ENCODE measurements around the gene FYB2.
A peak's percentile ranks its signal among the peaks of the same experiment; 100 is the strongest.
"Not testable (repeated sequence)": the region's sequence is repeated elsewhere in the genome, so short reads cannot be mapped to it uniquely, and the experiment has no call there.

Gene FYB2

GRCh38 chr1:56788588-56788987 lies 30.6 kb downstream of the FYB2 start:
- no peak for DNase-seq (ENCODE audit: low read depth)

- DNase-seq (ENCODE audit: low read depth) = no peak
These were observed 31.1 kb downstream of the FYB2 start for GRCh38 chr1:56788102-56788501.

GRCh38 chr1:56787330-56787729 lies 31.9 kb downstream of the FYB2 start:
- DNase-seq (ENCODE audit: low read depth) = no peak

GRCh38 chr1:56782773-56783172 lies 36.4 kb downstream of the FYB2 start:
- DNase-seq (ENCODE audit: low read depth) = no peak

- no peak for DNase-seq (ENCODE audit: low read depth)
These were observed 38.4 kb downstream of the FYB2 start for GRCh38 chr1:56780826-56781225.

- DNase-seq (ENCODE audit: low read depth) = no peak
These were observed 39.0 kb downstream of the FYB2 start for GRCh38 chr1:56780128-56780750.

- no peak for DNase-seq (ENCODE audit: low read depth)
These were observed 41.2 kb downstream of the FYB2 start for GRCh38 chr1:56777972-56778371.

- DNase-seq (ENCODE audit: low read depth) = not testable (repeated sequence)
These were observed 44.5 kb downstream of the FYB2 start for GRCh38 chr1:56774732-56775131.

- DNase-seq (ENCODE audit: low read depth) = no peak
These were observed 45.1 kb downstream of the FYB2 start for GRCh38 chr1:56774067-56774609.

- DNase-seq (ENCODE audit: low read depth) = no peak
These were observed 45.7 kb downstream of the FYB2 start for GRCh38 chr1:56773341-56774066.

GRCh38 chr1:56771717-56772116 lies 47.5 kb downstream of the FYB2 start:
- DNase-seq (ENCODE audit: low read depth) = no peak

GRCh38 chr1:56758794-56759193 lies 60.4 kb downstream of the FYB2 start:
- DNase-seq (ENCODE audit: low read depth) = no peak

GRCh38 chr1:56758135-56758534 lies 61.1 kb downstream of the FYB2 start:
- DNase-seq (ENCODE audit: low read depth) = no peak

- DNase-seq (ENCODE audit: low read depth) = no peak
These were observed 63.3 kb downstream of the FYB2 start for GRCh38 chr1:56755911-56756310.

GRCh38 chr1:56754708-56755479 lies 64.3 kb downstream of the FYB2 start:
- DNase-seq (ENCODE audit: low read depth) = no peak

GRCh38 chr1:56745231-56745630 lies 74.0 kb downstream of the FYB2 start:
- DNase-seq (ENCODE audit: low read depth) = no peak

- DNase-seq (ENCODE audit: low read depth) = no peak
These were observed 90.2 kb downstream of the FYB2 start for GRCh38 chr1:56728964-56729363.

- DNase-seq (ENCODE audit: low read depth) = no peak
These were observed 92.5 kb downstream of the FYB2 start for GRCh38 chr1:56726706-56727105.

GRCh38 chr1:56719171-56719570 lies 100.0 kb downstream of the FYB2 start:
- DNase-seq (ENCODE audit: low read depth) = no peak

GRCh38 chr1:56715156-56715555 lies 104.0 kb downstream of the FYB2 start:
- no peak for DNase-seq (ENCODE audit: low read depth)

- no peak for DNase-seq (ENCODE audit: low read depth)
These were observed 106.1 kb downstream of the FYB2 start for GRCh38 chr1:56713112-56713511.

GRCh38 chr1:56712150-56712549 lies 107.1 kb downstream of the FYB2 start:
- no peak for DNase-seq (ENCODE audit: low read depth)

GRCh38 chr1:56710646-56711045 lies 108.6 kb downstream of the FYB2 start:
- peak; percentile 80 for DNase-seq (ENCODE audit: low read depth)
